ENCODE data around the gene KCNIP1. TPM values are rescaled to one million over a fixed set of nuclear protein-coding genes. Genes with fewer than 3 reads are reported as not detected.

Gene KCNIP1
- total RNA-seq, 1 experiment from 2014 or later = not detected

- Histone ChIP-seq H3K27me3 (ENCODE audit: control insufficient read depth, insufficient read depth, low read length) (peaks cover 3% of the 10 kb centered on the region), H3K4me3 (ENCODE audit: low read depth in 2 of 2, low read length in 2 of 2) (no peak overlapping the region), H3K4me1 (ENCODE audit: control insufficient read depth, insufficient read depth, low read length) (no peaks in the 10 kb centered on the region), H3K36me3 (ENCODE audit: control insufficient read depth, insufficient read depth, low read length) (no peaks in the 10 kb centered on the region), H3K27ac (ENCODE audit: low read length) (no peak overlapping the region), H3K9me3 (ENCODE audit: control insufficient read depth, insufficient read depth, low read depth, low read length) (no peaks in the 10 kb centered on the region)
- CTCF ChIA-PET = no interaction called here
- no peak for TF ChIP-seq POLR2AphosphoS5 (IDR thresholded peaks at IDR 0.05; ENCODE audit: low read depth, low read length)
- TF ChIP-seq SIN3A (IDR thresholded peaks at IDR 0.05; ENCODE audit: borderline replicate concordance, insufficient read depth, low read depth, low read length) = no peak
- TF ChIP-seq CTCF (IDR thresholded peaks at IDR 0.05) = no peak
- TF ChIP-seq REST (IDR thresholded peaks at IDR 0.05; ENCODE audit: insufficient read depth in 1 of 2, low read depth in 2 of 2, low read length in 1 of 2) = no peak
- TF ChIP-seq TCF7L2 (IDR thresholded peaks at IDR 0.05; ENCODE audit: low read depth, low read length) = no peak
- DNase-seq (ENCODE audit: low read depth, low spot score) (no peak), ATAC-seq (no peak)
- no TSS peak for BruUV-seq (replicated peaks)
- POLR2A ChIA-PET = no interaction called here
- intact Hi-C loops (cut with micrococcal nuclease; ENCODE audit: unreplicated experiment) (no loop called here), in situ Hi-C loops (cut with HindIII; ENCODE audit: low pct_unique_long_range_greater_than_20kb, low sequenced_read_pairs) (no loop called here)
Observed at GRCh38 chr5:170655476-170655875, 151.7 kb downstream of the KCNIP1 start.

GRCh38 chr5:170655920-170656319 lies 152.1 kb downstream of the KCNIP1 start:
- no peak for DNase-seq (ENCODE audit: low read depth, low spot score)
- ChIA-PET POLR2A (no interaction called here), CTCF (no interaction called here)

More at GRCh38 chr5:170655920-170656319, 152.1 kb downstream of the KCNIP1 start:
- Histone ChIP-seq H3K4me3 (ENCODE audit: low read depth in 2 of 2, low read length in 2 of 2) (no peak overlapping the region), H3K9me3 (ENCODE audit: control insufficient read depth, insufficient read depth, low read depth, low read length) (no peaks in the 10 kb centered on the region), H3K27ac (ENCODE audit: low read length) (no peak overlapping the region), H3K4me1 (ENCODE audit: control insufficient read depth, insufficient read depth, low read length) (no peaks in the 10 kb centered on the region), H3K36me3 (ENCODE audit: control insufficient read depth, insufficient read depth, low read length) (no peaks in the 10 kb centered on the region), H3K27me3 (ENCODE audit: control insufficient read depth, insufficient read depth, low read length) (peaks cover 3% of the 10 kb centered on the region)
- in situ Hi-C loops (cut with HindIII; ENCODE audit: low pct_unique_long_range_greater_than_20kb, low sequenced_read_pairs) = no loop called here
- TF ChIP-seq TCF7L2 (IDR thresholded peaks at IDR 0.05; ENCODE audit: low read depth, low read length) = no peak
- TF ChIP-seq SIN3A (IDR thresholded peaks at IDR 0.05; ENCODE audit: borderline replicate concordance, insufficient read depth, low read depth, low read length) = no peak
- TF ChIP-seq CTCF (IDR thresholded peaks at IDR 0.05) = no peak
- no peak for TF ChIP-seq POLR2AphosphoS5 (IDR thresholded peaks at IDR 0.05; ENCODE audit: low read depth, low read length)
- no peak for TF ChIP-seq REST (IDR thresholded peaks at IDR 0.05; ENCODE audit: insufficient read depth in 1 of 2, low read depth in 2 of 2, low read length in 1 of 2)
- no peak for ATAC-seq
- intact Hi-C loops (cut with micrococcal nuclease; ENCODE audit: unreplicated experiment) = no loop called here
- BruUV-seq (replicated peaks) = no TSS peak

Data from Panc1 (cell line).